ENCODE data around the gene SHISA6. TPM values are rescaled to one million over a fixed set of nuclear protein-coding genes. Genes with fewer than 3 reads are reported as not detected.

The SHISA6 gene
- total and polyA plus RNA-seq, 2 donors (not counting 1 experiment from before 2014, with no cell fraction given) = not detected

GRCh38 chr17:11547853-11548252 lies 306.8 kb downstream of the SHISA6 start:
- Histone ChIP-seq H3K9me3 (ENCODE audit: control extremely low read depth in 1 of 3, control insufficient read depth in 2 of 3, insufficient read depth in 1 of 3, low read length in 2 of 3) (peaks cover 0 to 5% (median under 1%) of the 10 kb centered on the region in 3 donors), H4K20me1 (ENCODE audit: control insufficient read depth, insufficient read depth, low read length, poor library complexity, severe bottlenecking) (no peaks in the 10 kb centered on the region), H2AFZ (ENCODE audit: insufficient read depth, low read depth, low read length, poor library complexity, severe bottlenecking) (no peak overlapping the region), H3K27ac (ENCODE audit: low read length in 2 of 2) (no peak overlapping the region), H3K79me2 (ENCODE audit: control insufficient read depth, insufficient read depth, low read length) (no peaks in the 10 kb centered on the region), H3K9ac (ENCODE audit: low read length) (no peak overlapping the region), H3K4me1 (ENCODE audit: control insufficient read depth in 2 of 2, insufficient read depth in 2 of 2, low read length in 2 of 2) (no peaks in the 10 kb centered on the region), H3K4me2 (replicated peaks; ENCODE audit: low read depth, low read length, poor library complexity, severe bottlenecking) (no peak overlapping the region), H3K4me3 (ENCODE audit: control extremely low read depth in 1 of 5, extremely low read depth in 1 of 5, insufficient read depth in 1 of 5, low read depth in 2 of 5, low read length in 4 of 5) (no peak overlapping the region), H3K27me3 (replicated peaks in 1 of 4; ENCODE audit: control extremely low read depth in 1 of 4, control insufficient read depth in 3 of 4, insufficient read depth in 4 of 4, low read length in 3 of 4) (no peaks in the 10 kb centered on the region), H3K36me3 (replicated peaks in 1 of 2; ENCODE audit: control extremely low read depth in 1 of 2, control insufficient read depth in 1 of 2, extremely low read depth in 1 of 2, insufficient read depth in 2 of 2, low read length in 1 of 2) (no peaks in the 10 kb centered on the region)
- Mint-ChIP-seq H3K4me3 (no peak overlapping the region), H3K27me3 (no peaks in the 10 kb centered on the region), H3K9me3 (ENCODE audit: insufficient read depth) (peaks cover 2% of the 10 kb centered on the region), H3K27ac (no peak overlapping the region), H3K4me1 (no peaks in the 10 kb centered on the region)
- intact Hi-C loops (cut with micrococcal nuclease) = no loop called here
- DNase-seq (no peak), ATAC-seq (ENCODE audit: low read depth) (no peak)
- TF ChIP-seq CTCF (IDR thresholded peaks at IDR 0.05) (no peak), EZH2 (IDR thresholded peaks at IDR 0.05; ENCODE audit: borderline replicate concordance, insufficient read depth, low read depth, low read length, poor library complexity, severe bottlenecking) (no peak)
- WGBS (ENCODE audit: insufficient coverage) = no CpG with 5 or more reads among the region's 4 CpGs
- ChIA-PET POLR2A (no interaction called here), CTCF (no interaction called here)

GRCh38 chr17:11548398-11548797 lies 307.4 kb downstream of the SHISA6 start:
- intact Hi-C loops (cut with micrococcal nuclease) = no loop called here
- Mint-ChIP-seq H3K9me3 (ENCODE audit: insufficient read depth) (peaks cover 2% of the 10 kb centered on the region), H3K4me1 (no peaks in the 10 kb centered on the region), H3K4me3 (no peak overlapping the region), H3K27me3 (no peaks in the 10 kb centered on the region), H3K27ac (no peak overlapping the region)
- Histone ChIP-seq H3K79me2 (ENCODE audit: control insufficient read depth, insufficient read depth, low read length) (no peaks in the 10 kb centered on the region), H3K9me3 (ENCODE audit: control extremely low read depth in 1 of 3, control insufficient read depth in 2 of 3, insufficient read depth in 1 of 3, low read length in 2 of 3) (peaks cover 0 to 5% (median 0%) of the 10 kb centered on the region in 3 donors), H4K20me1 (ENCODE audit: control insufficient read depth, insufficient read depth, low read length, poor library complexity, severe bottlenecking) (no peaks in the 10 kb centered on the region), H3K27ac (ENCODE audit: low read length in 2 of 2) (no peak overlapping the region), H3K36me3 (replicated peaks in 1 of 2; ENCODE audit: control extremely low read depth in 1 of 2, control insufficient read depth in 1 of 2, extremely low read depth in 1 of 2, insufficient read depth in 2 of 2, low read length in 1 of 2) (no peaks in the 10 kb centered on the region), H3K27me3 (replicated peaks in 1 of 4; ENCODE audit: control extremely low read depth in 1 of 4, control insufficient read depth in 3 of 4, insufficient read depth in 4 of 4, low read length in 3 of 4) (no peaks in the 10 kb centered on the region), H3K4me1 (ENCODE audit: control insufficient read depth in 2 of 2, insufficient read depth in 2 of 2, low read length in 2 of 2) (no peaks in the 10 kb centered on the region), H3K4me2 (replicated peaks; ENCODE audit: low read depth, low read length, poor library complexity, severe bottlenecking) (no peak overlapping the region), H3K9ac (ENCODE audit: low read length) (no peak overlapping the region), H3K4me3 (ENCODE audit: control extremely low read depth in 1 of 5, extremely low read depth in 1 of 5, insufficient read depth in 1 of 5, low read depth in 2 of 5, low read length in 4 of 5) (no peak overlapping the region), H2AFZ (ENCODE audit: insufficient read depth, low read depth, low read length, poor library complexity, severe bottlenecking) (no peak overlapping the region)
- CTCF ChIA-PET = no interaction called here
- POLR2A ChIA-PET = no interaction called here
- no CpG with 5 or more reads among the region's 2 CpGs for WGBS (ENCODE audit: insufficient coverage)
- no peak for ATAC-seq (ENCODE audit: low read depth)
- TF ChIP-seq EZH2 (IDR thresholded peaks at IDR 0.05; ENCODE audit: borderline replicate concordance, insufficient read depth, low read depth, low read length, poor library complexity, severe bottlenecking) (no peak), CTCF (IDR thresholded peaks at IDR 0.05) (no peak)
- no peak for DNase-seq

Measured in B cell (primary cell).